Bronchial epithelial cell (primary cell): ENCODE measurements around the gene DPP10. TPM values are rescaled to one million over a fixed set of nuclear protein-coding genes. Genes with fewer than 3 reads are reported as not detected.

Experiments used
- DNase-seq: peaks from one replicate; pipeline ENCODE4 v3.0.0-alpha.2; 2010; ENCODE audit warnings: low read depth
- FAIRE-seq: peaks from 2 replicates; lab custom pipeline; 2011; peaks lifted over from hg19 to GRCh38; lab: Jason Lieb, UNC
- H3K27me3 ChIP-seq: 2 replicates; pipeline ENCODE4 v1.5.1; 2011; ENCODE audit warnings: low read length; ENCODE audit not compliant: control insufficient read depth, insufficient read depth
- H3K36me3 ChIP-seq: 2 replicates; pipeline ENCODE4 v1.5.1; 2011; ENCODE audit warnings: low read length; ENCODE audit not compliant: control insufficient read depth, insufficient read depth
- H3K4me3 ChIP-seq: 2 replicates; pipeline ENCODE4 v1.5.1; 2011; ENCODE audit warnings: mild to moderate bottlenecking, low read depth, low read length, control low read depth
- CTCF ChIP-seq: IDR thresholded peaks from 2 replicates; pipeline ENCODE4 v1.5.1; 2011; ENCODE audit warnings: mild to moderate bottlenecking, moderate library complexity, low read length, control low read depth, inconsistent platforms; ENCODE audit not compliant: insufficient read depth, severe bottlenecking
- total RNA-seq: library from RNA; depleted of rRNA; stranded (reverse); fragments of >200 nt; gene quantifications from 2 replicates; pipeline ENCODE4 v1.2.1, GENCODE V29; 2014

Gene DPP10
- total RNA-seq, 1 donor from 2014 or later: 0.26 TPM

- H3K36me3 ChIP-seq: no peaks in the 10 kb centered on the region
- TF ChIP-seq CTCF: no peak
- no peak for DNase-seq
- H3K4me3 ChIP-seq: no peak overlapping the region
- H3K27me3 ChIP-seq: no peaks in the 10 kb centered on the region
- FAIRE-seq: no peak
Observed at GRCh38 chr2:115169814-115170213, 727.4 kb downstream of the DPP10 start.

- Histone ChIP-seq H3K36me3 (no peaks in the 10 kb centered on the region), H3K4me3 (no peak overlapping the region), H3K27me3 (no peaks in the 10 kb centered on the region)
- FAIRE-seq (no peak), DNase-seq (no peak)
- TF ChIP-seq CTCF: no peak
Observed at GRCh38 chr2:115171751-115172150, 729.3 kb downstream of the DPP10 start.

- no peak for DNase-seq
- FAIRE-seq: no peak
- no peaks in the 10 kb centered on the region for H3K27me3 ChIP-seq
- no peak for TF ChIP-seq CTCF
- no peak overlapping the region for H3K4me3 ChIP-seq
- H3K36me3 ChIP-seq: no peaks in the 10 kb centered on the region
Observed at GRCh38 chr2:115174651-115175050, 732.2 kb downstream of the DPP10 start.

- FAIRE-seq: no peak
- Histone ChIP-seq H3K36me3 (no peaks in the 10 kb centered on the region), H3K4me3 (no peak overlapping the region), H3K27me3 (no peaks in the 10 kb centered on the region)
- TF ChIP-seq CTCF: no peak
- DNase-seq: no peak
Observed at GRCh38 chr2:115183144-115183543, 740.7 kb downstream of the DPP10 start.

- FAIRE-seq: peak; percentile 32
- Histone ChIP-seq H3K27me3 (no peaks in the 10 kb centered on the region), H3K36me3 (no peaks in the 10 kb centered on the region), H3K4me3 (no peak overlapping the region)
- no peak for DNase-seq
- no peak for TF ChIP-seq CTCF
Observed at GRCh38 chr2:115190459-115190858, 748.0 kb downstream of the DPP10 start.

GRCh38 chr2:115194623-115195022 is 752.2 kb downstream of the DPP10 start:
- FAIRE-seq (no peak), DNase-seq (no peak)
- no peaks in the 10 kb centered on the region for H3K36me3 ChIP-seq
- H3K4me3 ChIP-seq: no peak overlapping the region
- no peak for TF ChIP-seq CTCF
- no peaks in the 10 kb centered on the region for H3K27me3 ChIP-seq
